Measurements from ENCODE around the gene SMARCAL1. TPM values are rescaled to one million over a fixed set of nuclear protein-coding genes. Genes with fewer than 3 reads are reported as not detected.

The SMARCAL1 gene
- total RNA-seq, 1 experiment from 2014 or later: 20.9 TPM

DNA sequence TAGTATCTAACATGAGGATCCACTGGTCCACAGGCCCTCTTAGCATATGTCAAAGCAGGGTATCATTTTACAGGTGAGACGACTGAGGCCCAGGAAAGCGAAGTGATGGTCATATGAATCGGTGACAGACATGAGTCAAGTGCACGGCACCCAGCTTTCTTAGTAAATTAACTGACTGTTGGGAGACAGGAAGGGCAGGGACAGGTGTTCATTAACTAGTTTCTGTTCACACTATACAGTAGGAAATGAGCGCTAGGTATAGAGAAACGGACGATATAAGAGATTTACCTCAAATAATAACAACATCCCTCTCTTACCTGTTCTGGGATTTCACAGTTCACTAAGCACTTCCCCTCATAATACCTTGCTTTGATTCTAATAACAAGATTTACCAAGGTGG, 1.7 kb upstream of the SMARCAL1 start:
- Mint-ChIP-seq H3K4me3 (no peak overlapping the region), H3K27me3 (ENCODE audit: low read depth) (no peaks in the 10 kb centered on the region; the same call in 1 of the 2 replicates), H3K4me1 (peaks cover 29% of the 10 kb centered on the region), H3K9me3 (no peaks in the 10 kb centered on the region), H3K27ac (no peak overlapping the region), H3K36me3 (no peaks in the 10 kb centered on the region)
- ATAC-seq (no peak), DNase-seq (ENCODE audit: low spot score) (no peak)
- POLR2A ChIA-PET: no interaction called here
- CTCF ChIA-PET: no interaction called here
- TF ChIP-seq, protein P1, sequence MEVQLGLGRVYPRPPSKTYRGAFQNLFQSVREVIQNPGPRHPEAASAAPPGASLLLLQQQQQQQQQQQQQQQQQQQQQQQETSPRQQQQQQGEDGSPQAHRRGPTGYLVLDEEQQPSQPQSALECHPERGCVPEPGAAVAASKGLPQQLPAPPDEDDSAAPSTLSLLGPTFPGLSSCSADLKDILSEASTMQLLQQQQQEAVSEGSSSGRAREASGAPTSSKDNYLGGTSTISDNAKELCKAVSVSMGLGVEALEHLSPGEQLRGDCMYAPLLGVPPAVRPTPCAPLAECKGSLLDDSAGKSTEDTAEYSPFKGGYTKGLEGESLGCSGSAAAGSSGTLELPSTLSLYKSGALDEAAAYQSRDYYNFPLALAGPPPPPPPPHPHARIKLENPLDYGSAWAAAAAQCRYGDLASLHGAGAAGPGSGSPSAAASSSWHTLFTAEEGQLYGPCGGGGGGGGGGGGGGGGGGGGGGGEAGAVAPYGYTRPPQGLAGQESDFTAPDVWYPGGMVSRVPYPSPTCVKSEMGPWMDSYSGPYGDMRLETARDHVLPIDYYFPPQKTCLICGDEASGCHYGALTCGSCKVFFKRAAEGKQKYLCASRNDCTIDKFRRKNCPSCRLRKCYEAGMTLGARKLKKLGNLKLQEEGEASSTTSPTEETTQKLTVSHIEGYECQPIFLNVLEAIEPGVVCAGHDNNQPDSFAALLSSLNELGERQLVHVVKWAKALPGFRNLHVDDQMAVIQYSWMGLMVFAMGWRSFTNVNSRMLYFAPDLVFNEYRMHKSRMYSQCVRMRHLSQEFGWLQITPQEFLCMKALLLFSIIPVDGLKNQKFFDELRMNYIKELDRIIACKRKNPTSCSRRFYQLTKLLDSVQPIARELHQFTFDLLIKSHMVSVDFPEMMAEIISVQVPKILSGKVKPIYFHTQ (CRISPR knock-in tag; IDR thresholded peaks at IDR 0.05): no peak
- TF ChIP-seq, protein P2, sequence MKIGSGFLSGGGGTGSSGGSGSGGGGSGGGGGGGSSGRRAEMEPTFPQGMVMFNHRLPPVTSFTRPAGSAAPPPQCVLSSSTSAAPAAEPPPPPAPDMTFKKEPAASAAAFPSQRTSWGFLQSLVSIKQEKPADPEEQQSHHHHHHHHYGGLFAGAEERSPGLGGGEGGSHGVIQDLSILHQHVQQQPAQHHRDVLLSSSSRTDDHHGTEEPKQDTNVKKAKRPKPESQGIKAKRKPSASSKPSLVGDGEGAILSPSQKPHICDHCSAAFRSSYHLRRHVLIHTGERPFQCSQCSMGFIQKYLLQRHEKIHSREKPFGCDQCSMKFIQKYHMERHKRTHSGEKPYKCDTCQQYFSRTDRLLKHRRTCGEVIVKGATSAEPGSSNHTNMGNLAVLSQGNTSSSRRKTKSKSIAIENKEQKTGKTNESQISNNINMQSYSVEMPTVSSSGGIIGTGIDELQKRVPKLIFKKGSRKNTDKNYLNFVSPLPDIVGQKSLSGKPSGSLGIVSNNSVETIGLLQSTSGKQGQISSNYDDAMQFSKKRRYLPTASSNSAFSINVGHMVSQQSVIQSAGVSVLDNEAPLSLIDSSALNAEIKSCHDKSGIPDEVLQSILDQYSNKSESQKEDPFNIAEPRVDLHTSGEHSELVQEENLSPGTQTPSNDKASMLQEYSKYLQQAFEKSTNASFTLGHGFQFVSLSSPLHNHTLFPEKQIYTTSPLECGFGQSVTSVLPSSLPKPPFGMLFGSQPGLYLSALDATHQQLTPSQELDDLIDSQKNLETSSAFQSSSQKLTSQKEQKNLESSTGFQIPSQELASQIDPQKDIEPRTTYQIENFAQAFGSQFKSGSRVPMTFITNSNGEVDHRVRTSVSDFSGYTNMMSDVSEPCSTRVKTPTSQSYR (CRISPR knock-in tag; IDR thresholded peaks at IDR 0.05): no peak
- TF ChIP-seq GABPB1 (CRISPR knock-in tag; IDR thresholded peaks at IDR 0.05): no peak
- TF ChIP-seq ZBTB21 (CRISPR knock-in tag; IDR thresholded peaks at IDR 0.05; ENCODE audit: borderline replicate concordance): no peak
- TF ChIP-seq JUN (CRISPR knock-in tag; IDR thresholded peaks at IDR 0.05): no peak

DNA sequence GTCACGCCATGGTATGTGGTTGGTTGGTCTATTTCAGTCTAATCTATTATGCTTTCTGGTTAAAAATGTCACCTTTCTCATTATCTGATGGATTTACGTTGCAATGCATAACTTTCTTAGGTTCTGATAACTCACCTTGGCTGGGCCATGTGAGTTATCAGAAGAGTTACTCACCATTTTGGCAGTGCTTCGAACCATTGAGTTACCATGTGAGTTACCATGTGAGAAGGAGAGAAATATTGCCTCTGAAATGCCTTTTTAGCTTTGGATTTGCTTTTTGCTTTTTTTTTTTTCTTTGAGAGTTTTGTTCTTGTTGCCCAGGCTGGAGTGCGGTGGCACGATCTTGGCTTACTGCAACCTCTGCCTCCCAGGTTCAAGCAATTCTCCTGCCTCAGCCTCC, 1.6 kb downstream of the SMARCAL1 start:
- CTCF ChIA-PET: no interaction called here
- Mint-ChIP-seq H3K4me1 (peaks cover 11% of the 10 kb centered on the region), H3K27ac (no peak overlapping the region), H3K4me3 (peak overlapping the region; percentile 95), H3K9me3 (no peaks in the 10 kb centered on the region), H3K27me3 (ENCODE audit: low read depth) (no peaks in the 10 kb centered on the region), H3K36me3 (peaks cover 3% of the 10 kb centered on the region; the same call in 1 of the 2 replicates)
- DNase-seq (ENCODE audit: low spot score) (no peak), ATAC-seq (no peak)
- TF ChIP-seq, protein P3, sequence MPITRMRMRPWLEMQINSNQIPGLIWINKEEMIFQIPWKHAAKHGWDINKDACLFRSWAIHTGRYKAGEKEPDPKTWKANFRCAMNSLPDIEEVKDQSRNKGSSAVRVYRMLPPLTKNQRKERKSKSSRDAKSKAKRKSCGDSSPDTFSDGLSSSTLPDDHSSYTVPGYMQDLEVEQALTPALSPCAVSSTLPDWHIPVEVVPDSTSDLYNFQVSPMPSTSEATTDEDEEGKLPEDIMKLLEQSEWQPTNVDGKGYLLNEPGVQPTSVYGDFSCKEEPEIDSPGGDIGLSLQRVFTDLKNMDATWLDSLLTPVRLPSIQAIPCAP (CRISPR knock-in tag; IDR thresholded peaks at IDR 0.05): no peak
- TF ChIP-seq NFYB (CRISPR knock-in tag; conservative IDR thresholded peaks at IDR 0.05; ENCODE audit: low read depth): no peak
- TF ChIP-seq ZNF263 (CRISPR knock-in tag; IDR thresholded peaks at IDR 0.05; ENCODE audit: low read depth): no peak
- TF ChIP-seq, protein P4, sequence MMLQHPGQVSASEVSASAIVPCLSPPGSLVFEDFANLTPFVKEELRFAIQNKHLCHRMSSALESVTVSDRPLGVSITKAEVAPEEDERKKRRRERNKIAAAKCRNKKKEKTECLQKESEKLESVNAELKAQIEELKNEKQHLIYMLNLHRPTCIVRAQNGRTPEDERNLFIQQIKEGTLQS (CRISPR knock-in tag; conservative IDR thresholded peaks at IDR 0.05): no peak
- TF ChIP-seq, protein P5, sequence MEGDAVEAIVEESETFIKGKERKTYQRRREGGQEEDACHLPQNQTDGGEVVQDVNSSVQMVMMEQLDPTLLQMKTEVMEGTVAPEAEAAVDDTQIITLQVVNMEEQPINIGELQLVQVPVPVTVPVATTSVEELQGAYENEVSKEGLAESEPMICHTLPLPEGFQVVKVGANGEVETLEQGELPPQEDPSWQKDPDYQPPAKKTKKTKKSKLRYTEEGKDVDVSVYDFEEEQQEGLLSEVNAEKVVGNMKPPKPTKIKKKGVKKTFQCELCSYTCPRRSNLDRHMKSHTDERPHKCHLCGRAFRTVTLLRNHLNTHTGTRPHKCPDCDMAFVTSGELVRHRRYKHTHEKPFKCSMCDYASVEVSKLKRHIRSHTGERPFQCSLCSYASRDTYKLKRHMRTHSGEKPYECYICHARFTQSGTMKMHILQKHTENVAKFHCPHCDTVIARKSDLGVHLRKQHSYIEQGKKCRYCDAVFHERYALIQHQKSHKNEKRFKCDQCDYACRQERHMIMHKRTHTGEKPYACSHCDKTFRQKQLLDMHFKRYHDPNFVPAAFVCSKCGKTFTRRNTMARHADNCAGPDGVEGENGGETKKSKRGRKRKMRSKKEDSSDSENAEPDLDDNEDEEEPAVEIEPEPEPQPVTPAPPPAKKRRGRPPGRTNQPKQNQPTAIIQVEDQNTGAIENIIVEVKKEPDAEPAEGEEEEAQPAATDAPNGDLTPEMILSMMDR (IDR thresholded peaks at IDR 0.05): no peak
- TF ChIP-seq, protein P6, sequence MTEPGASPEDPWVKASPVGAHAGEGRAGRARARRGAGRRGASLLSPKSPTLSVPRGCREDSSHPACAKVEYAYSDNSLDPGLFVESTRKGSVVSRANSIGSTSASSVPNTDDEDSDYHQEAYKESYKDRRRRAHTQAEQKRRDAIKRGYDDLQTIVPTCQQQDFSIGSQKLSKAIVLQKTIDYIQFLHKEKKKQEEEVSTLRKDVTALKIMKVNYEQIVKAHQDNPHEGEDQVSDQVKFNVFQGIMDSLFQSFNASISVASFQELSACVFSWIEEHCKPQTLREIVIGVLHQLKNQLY (CRISPR knock-in tag; IDR thresholded peaks at IDR 0.05): no peak
- POLR2A ChIA-PET: no interaction called here

DNA sequence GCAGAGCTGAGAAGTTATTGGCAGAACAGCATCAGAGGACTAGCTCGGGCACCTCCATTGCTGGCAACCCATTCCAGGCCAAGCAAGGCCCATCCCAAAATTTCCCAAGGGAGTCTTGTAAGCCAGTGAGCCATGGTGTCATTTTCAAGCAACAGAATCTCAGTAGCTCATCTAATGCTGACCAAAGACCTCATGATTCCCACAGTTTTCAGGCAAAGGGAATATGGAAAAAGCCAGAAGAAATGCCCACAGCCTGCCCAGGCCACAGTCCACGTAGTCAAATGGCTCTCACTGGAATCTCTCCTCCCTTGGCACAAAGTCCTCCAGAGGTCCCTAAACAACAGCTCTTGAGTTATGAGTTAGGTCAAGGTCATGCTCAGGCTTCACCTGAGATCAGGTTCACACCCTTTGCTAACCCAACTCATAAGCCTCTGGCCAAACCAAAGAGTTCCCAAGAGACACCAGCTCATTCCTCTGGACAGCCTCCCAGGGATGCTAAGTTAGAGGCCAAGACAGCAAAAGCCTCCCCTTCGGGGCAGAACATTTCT, 2.6 kb downstream of the SMARCAL1 start:
- no peak overlapping the region for H3K4me3 Mint-ChIP-seq
- CTCF ChIA-PET: interaction anchor here (1.3 kb wide), 1 partner anchor 64 kb away, joined by 3 read pairs; no protein-coding TSS in a partner anchor
- no peak for ATAC-seq
- peaks cover 11% of the 10 kb centered on the region for H3K4me1 Mint-ChIP-seq
- peaks cover 3% of the 10 kb centered on the region; the same call in 1 of the 2 replicates for H3K36me3 Mint-ChIP-seq
- no peak overlapping the region for H3K27ac Mint-ChIP-seq
- no peaks in the 10 kb centered on the region for H3K9me3 Mint-ChIP-seq
- H3K27me3 Mint-ChIP-seq (ENCODE audit: low read depth): no peaks in the 10 kb centered on the region
- POLR2A ChIA-PET: no interaction called here
- no peak for DNase-seq (ENCODE audit: low spot score)
- TF ChIP-seq, protein P7, sequence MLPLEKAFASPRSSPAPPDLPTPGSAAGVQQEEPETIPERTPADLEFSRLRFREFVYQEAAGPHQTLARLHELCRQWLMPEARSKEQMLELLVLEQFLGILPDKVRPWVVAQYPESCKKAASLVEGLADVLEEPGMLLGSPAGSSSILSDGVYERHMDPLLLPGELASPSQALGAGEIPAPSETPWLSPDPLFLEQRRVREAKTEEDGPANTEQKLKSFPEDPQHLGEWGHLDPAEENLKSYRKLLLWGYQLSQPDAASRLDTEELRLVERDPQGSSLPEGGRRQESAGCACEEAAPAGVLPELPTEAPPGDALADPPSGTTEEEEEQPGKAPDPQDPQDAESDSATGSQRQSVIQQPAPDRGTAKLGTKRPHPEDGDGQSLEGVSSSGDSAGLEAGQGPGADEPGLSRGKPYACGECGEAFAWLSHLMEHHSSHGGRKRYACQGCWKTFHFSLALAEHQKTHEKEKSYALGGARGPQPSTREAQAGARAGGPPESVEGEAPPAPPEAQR (CRISPR knock-in tag; IDR thresholded peaks at IDR 0.05): no peak
- TF ChIP-seq ZNF671 (CRISPR knock-in tag; IDR thresholded peaks at IDR 0.05) (no peak), ZNF423 (CRISPR knock-in tag; IDR thresholded peaks at IDR 0.05) (no peak), SMAD4 (CRISPR knock-in tag; IDR thresholded peaks at IDR 0.05) (no peak)
- TF ChIP-seq, protein P8, sequence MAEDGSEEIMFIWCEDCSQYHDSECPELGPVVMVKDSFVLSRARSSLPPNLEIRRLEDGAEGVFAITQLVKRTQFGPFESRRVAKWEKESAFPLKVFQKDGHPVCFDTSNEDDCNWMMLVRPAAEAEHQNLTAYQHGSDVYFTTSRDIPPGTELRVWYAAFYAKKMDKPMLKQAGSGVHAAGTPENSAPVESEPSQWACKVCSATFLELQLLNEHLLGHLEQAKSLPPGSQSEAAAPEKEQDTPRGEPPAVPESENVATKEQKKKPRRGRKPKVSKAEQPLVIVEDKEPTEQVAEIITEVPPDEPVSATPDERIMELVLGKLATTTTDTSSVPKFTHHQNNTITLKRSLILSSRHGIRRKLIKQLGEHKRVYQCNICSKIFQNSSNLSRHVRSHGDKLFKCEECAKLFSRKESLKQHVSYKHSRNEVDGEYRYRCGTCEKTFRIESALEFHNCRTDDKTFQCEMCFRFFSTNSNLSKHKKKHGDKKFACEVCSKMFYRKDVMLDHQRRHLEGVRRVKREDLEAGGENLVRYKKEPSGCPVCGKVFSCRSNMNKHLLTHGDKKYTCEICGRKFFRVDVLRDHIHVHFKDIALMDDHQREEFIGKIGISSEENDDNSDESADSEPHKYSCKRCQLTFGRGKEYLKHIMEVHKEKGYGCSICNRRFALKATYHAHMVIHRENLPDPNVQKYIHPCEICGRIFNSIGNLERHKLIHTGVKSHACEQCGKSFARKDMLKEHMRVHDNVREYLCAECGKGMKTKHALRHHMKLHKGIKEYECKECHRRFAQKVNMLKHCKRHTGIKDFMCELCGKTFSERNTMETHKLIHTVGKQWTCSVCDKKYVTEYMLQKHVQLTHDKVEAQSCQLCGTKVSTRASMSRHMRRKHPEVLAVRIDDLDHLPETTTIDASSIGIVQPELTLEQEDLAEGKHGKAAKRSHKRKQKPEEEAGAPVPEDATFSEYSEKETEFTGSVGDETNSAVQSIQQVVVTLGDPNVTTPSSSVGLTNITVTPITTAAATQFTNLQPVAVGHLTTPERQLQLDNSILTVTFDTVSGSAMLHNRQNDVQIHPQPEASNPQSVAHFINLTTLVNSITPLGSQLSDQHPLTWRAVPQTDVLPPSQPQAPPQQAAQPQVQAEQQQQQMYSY (CRISPR knock-in tag; IDR thresholded peaks at IDR 0.05): no peak
- TF ChIP-seq, protein P3 (CRISPR knock-in tag; IDR thresholded peaks at IDR 0.05): no peak
